Measurements from ENCODE around the gene ITPR2.

The ITPR2 gene

GRCh38 chr12:26628234-26628633, 204.8 kb downstream of the ITPR2 start:
- no peaks in the 10 kb centered on the region for H3K79me1 ChIP-seq (replicated peaks; ENCODE audit: low read length, poor library complexity, severe bottlenecking)
- H3K18ac ChIP-seq (ENCODE audit: low read depth in 1 of 2, low read length in 2 of 2) = no peak overlapping the region
- no peak overlapping the region for H3K14ac ChIP-seq (ENCODE audit: low read length in 2 of 2)
- peaks cover 7% of the 10 kb centered on the region for H3K4me1 ChIP-seq (ENCODE audit: control insufficient read depth, insufficient read depth, low read depth, low read length)
- 77% methylated on average over 2 of the region's 2 CpGs for WGBS
- H3K36me3 ChIP-seq (ENCODE audit: control insufficient read depth in 1 of 2, insufficient read depth in 2 of 2, low read depth in 1 of 2, low read length in 2 of 2) = peaks cover 3% of the 10 kb centered on the region in 2 experiments
- H4K8ac ChIP-seq (ENCODE audit: low read length) = no peak overlapping the region
- no peak overlapping the region for H2BK12ac ChIP-seq (ENCODE audit: low read length in 2 of 2)
- no peak overlapping the region for H3K27ac ChIP-seq (ENCODE audit: low read length, poor library complexity, severe bottlenecking)
- H3K9ac ChIP-seq (ENCODE audit: low read length) = no peak overlapping the region
- no peak overlapping the region for H4K91ac ChIP-seq (ENCODE audit: low read length)
- H2AK5ac ChIP-seq (ENCODE audit: low read length, severe bottlenecking) = no peak overlapping the region
- no peaks in the 10 kb centered on the region for H3K27me3 ChIP-seq (ENCODE audit: control insufficient read depth in 1 of 2, insufficient read depth in 1 of 2, low read length in 2 of 2)
- no peak overlapping the region for H3K4me2 ChIP-seq (ENCODE audit: low read length, poor library complexity, severe bottlenecking)
- no peaks in the 10 kb centered on the region for H3K9me3 ChIP-seq (ENCODE audit: control insufficient read depth, low read length)
- no peak overlapping the region for H2BK120ac ChIP-seq (ENCODE audit: low read depth, low read length)
- no peak overlapping the region for H3K23ac ChIP-seq (ENCODE audit: low read length in 2 of 2)
- no peak overlapping the region for H2AFZ ChIP-seq (ENCODE audit: low read depth, low read length)
- no peak overlapping the region for H2BK15ac ChIP-seq (ENCODE audit: low read depth, poor library complexity, severe bottlenecking)
- no peak overlapping the region for H3K4me3 ChIP-seq (ENCODE audit: insufficient read depth in 1 of 2, low read depth in 1 of 2, low read length in 2 of 2)
- no peak overlapping the region for H2BK5ac ChIP-seq (ENCODE audit: low read depth, low read length, poor library complexity, severe bottlenecking)
- DNase-seq = no peak
- H3K4ac ChIP-seq (ENCODE audit: low read depth in 1 of 2, low read length in 2 of 2) = no peak overlapping the region

GRCh38 chr12:26627335-26627734, 205.7 kb downstream of the ITPR2 start:
- 84% methylated on average over 4 of the region's 4 CpGs for WGBS

GRCh38 chr12:26623136-26623535, 209.9 kb downstream of the ITPR2 start:
- Histone ChIP-seq H3K79me1 (replicated peaks; ENCODE audit: low read length, poor library complexity, severe bottlenecking) (no peaks in the 10 kb centered on the region), H3K14ac (ENCODE audit: low read length in 2 of 2) (no peak overlapping the region), H3K4me3 (ENCODE audit: insufficient read depth in 1 of 2, low read depth in 1 of 2, low read length in 2 of 2) (no peak overlapping the region), H3K9ac (ENCODE audit: low read length) (no peak overlapping the region), H3K36me3 (ENCODE audit: control insufficient read depth in 1 of 2, insufficient read depth in 2 of 2, low read depth in 1 of 2, low read length in 2 of 2) (peaks cover 5 to 9% of the 10 kb centered on the region in 2 experiments), H4K91ac (ENCODE audit: low read length) (no peak overlapping the region), H2BK15ac (ENCODE audit: low read depth, poor library complexity, severe bottlenecking) (no peak overlapping the region), H2BK120ac (ENCODE audit: low read depth, low read length) (no peak overlapping the region), H2BK12ac (ENCODE audit: low read length in 2 of 2) (no peak overlapping the region), H3K4me2 (ENCODE audit: low read length, poor library complexity, severe bottlenecking) (no peak overlapping the region), H3K4ac (ENCODE audit: low read depth in 1 of 2, low read length in 2 of 2) (no peak overlapping the region), H3K18ac (ENCODE audit: low read depth in 1 of 2, low read length in 2 of 2) (no peak overlapping the region), H2BK5ac (ENCODE audit: low read depth, low read length, poor library complexity, severe bottlenecking) (no peak overlapping the region), H4K8ac (ENCODE audit: low read length) (no peak overlapping the region), H3K9me3 (ENCODE audit: control insufficient read depth, low read length) (no peaks in the 10 kb centered on the region), H3K27ac (ENCODE audit: low read length, poor library complexity, severe bottlenecking) (no peak overlapping the region), H3K4me1 (ENCODE audit: control insufficient read depth, insufficient read depth, low read depth, low read length) (no peaks in the 10 kb centered on the region), H2AFZ (ENCODE audit: low read depth, low read length) (no peak overlapping the region), H3K23ac (ENCODE audit: low read length in 2 of 2) (no peak overlapping the region), H2AK5ac (ENCODE audit: low read length, severe bottlenecking) (no peak overlapping the region), H3K27me3 (ENCODE audit: control insufficient read depth in 1 of 2, insufficient read depth in 1 of 2, low read length in 2 of 2) (no peaks in the 10 kb centered on the region)
- no peak for DNase-seq
- 67% methylated on average over 4 of the region's 4 CpGs for WGBS

More at GRCh38 chr12:26627335-26627734, 205.7 kb downstream of the ITPR2 start:
- Histone ChIP-seq H2BK5ac (ENCODE audit: low read depth, low read length, poor library complexity, severe bottlenecking) (no peak overlapping the region), H3K9me3 (ENCODE audit: control insufficient read depth, low read length) (no peaks in the 10 kb centered on the region), H3K4me2 (ENCODE audit: low read length, poor library complexity, severe bottlenecking) (no peak overlapping the region), H3K27me3 (ENCODE audit: control insufficient read depth in 1 of 2, insufficient read depth in 1 of 2, low read length in 2 of 2) (no peaks in the 10 kb centered on the region), H3K4ac (ENCODE audit: low read depth in 1 of 2, low read length in 2 of 2) (no peak overlapping the region), H2AK5ac (ENCODE audit: low read length, severe bottlenecking) (no peak overlapping the region), H2BK120ac (ENCODE audit: low read depth, low read length) (no peak overlapping the region), H2BK15ac (ENCODE audit: low read depth, poor library complexity, severe bottlenecking) (no peak overlapping the region), H3K36me3 (ENCODE audit: control insufficient read depth in 1 of 2, insufficient read depth in 2 of 2, low read depth in 1 of 2, low read length in 2 of 2) (peaks cover 3 to 5% of the 10 kb centered on the region in 2 experiments), H3K23ac (ENCODE audit: low read length in 2 of 2) (no peak overlapping the region), H3K4me3 (ENCODE audit: insufficient read depth in 1 of 2, low read depth in 1 of 2, low read length in 2 of 2) (no peak overlapping the region), H4K91ac (ENCODE audit: low read length) (no peak overlapping the region), H3K9ac (ENCODE audit: low read length) (no peak overlapping the region), H4K8ac (ENCODE audit: low read length) (no peak overlapping the region), H2AFZ (ENCODE audit: low read depth, low read length) (no peak overlapping the region), H3K18ac (ENCODE audit: low read depth in 1 of 2, low read length in 2 of 2) (no peak overlapping the region), H3K27ac (ENCODE audit: low read length, poor library complexity, severe bottlenecking) (no peak overlapping the region), H3K14ac (ENCODE audit: low read length in 2 of 2) (no peak overlapping the region), H3K4me1 (ENCODE audit: control insufficient read depth, insufficient read depth, low read depth, low read length) (peaks cover 7% of the 10 kb centered on the region), H3K79me1 (replicated peaks; ENCODE audit: low read length, poor library complexity, severe bottlenecking) (no peaks in the 10 kb centered on the region), H2BK12ac (ENCODE audit: low read length in 2 of 2) (no peak overlapping the region)
- no peak for DNase-seq

- Histone ChIP-seq H4K91ac (ENCODE audit: low read length) (no peak overlapping the region), H3K18ac (ENCODE audit: low read depth in 1 of 2, low read length in 2 of 2) (no peak overlapping the region), H3K23ac (ENCODE audit: low read length in 2 of 2) (no peak overlapping the region), H3K14ac (ENCODE audit: low read length in 2 of 2) (no peak overlapping the region), H3K4me1 (ENCODE audit: control insufficient read depth, insufficient read depth, low read depth, low read length) (no peaks in the 10 kb centered on the region), H3K27me3 (ENCODE audit: control insufficient read depth in 1 of 2, insufficient read depth in 1 of 2, low read length in 2 of 2) (no peaks in the 10 kb centered on the region), H2BK12ac (ENCODE audit: low read length in 2 of 2) (no peak overlapping the region), H3K4ac (ENCODE audit: low read depth in 1 of 2, low read length in 2 of 2) (no peak overlapping the region), H2AFZ (ENCODE audit: low read depth, low read length) (no peak overlapping the region), H2BK15ac (ENCODE audit: low read depth, poor library complexity, severe bottlenecking) (no peak overlapping the region), H3K36me3 (ENCODE audit: control insufficient read depth in 1 of 2, insufficient read depth in 2 of 2, low read depth in 1 of 2, low read length in 2 of 2) (peaks cover 5 to 9% of the 10 kb centered on the region in 2 experiments), H3K4me2 (ENCODE audit: low read length, poor library complexity, severe bottlenecking) (no peak overlapping the region), H3K79me1 (replicated peaks; ENCODE audit: low read length, poor library complexity, severe bottlenecking) (no peaks in the 10 kb centered on the region), H3K9ac (ENCODE audit: low read length) (no peak overlapping the region), H3K27ac (ENCODE audit: low read length, poor library complexity, severe bottlenecking) (no peak overlapping the region), H2AK5ac (ENCODE audit: low read length, severe bottlenecking) (no peak overlapping the region), H2BK5ac (ENCODE audit: low read depth, low read length, poor library complexity, severe bottlenecking) (no peak overlapping the region), H2BK120ac (ENCODE audit: low read depth, low read length) (no peak overlapping the region), H3K4me3 (ENCODE audit: insufficient read depth in 1 of 2, low read depth in 1 of 2, low read length in 2 of 2) (no peak overlapping the region), H4K8ac (ENCODE audit: low read length) (no peak overlapping the region), H3K9me3 (ENCODE audit: control insufficient read depth, low read length) (no peaks in the 10 kb centered on the region)
- WGBS = 98% methylated on average over 3 of the region's 5 CpGs
- no peak for DNase-seq
Measured at GRCh38 chr12:26622601-26623000, 210.4 kb downstream of the ITPR2 start.

All from mesenchymal stem cell (in vitro differentiated cells and primary cell).